OCI-M2 (cell line): ENCODE results near the gene FCRL6.

Source experiments
- DNase-seq: peaks from one replicate; lab custom pipeline; 2025; ENCODE audit not compliant: unreplicated experiment; lab: John Stamatoyannopoulos, UW

FCRL6 gene

GRCh38 chr1:159861218-159861617 is 59.1 kb downstream of the FCRL6 start:
- DNase-seq, result no peak

GRCh38 chr1:159862031-159862430 is 59.9 kb downstream of the FCRL6 start:
- no peak for DNase-seq

- no peak for DNase-seq
These were observed 60.4 kb downstream of the FCRL6 start, which contains the start of gene VSIG8 for GRCh38 chr1:159862557-159862956. Gene VSIG8 (minus strand): TSS chr1:159862657. CDS start chr1:159862521, 136 bp downstream.

- no peak for DNase-seq
These were observed 62.1 kb downstream of the FCRL6 start for GRCh38 chr1:159864262-159864661.
